ENCODE data around the gene FGD2. TPM values are rescaled to one million over a fixed set of nuclear protein-coding genes. Genes with fewer than 3 reads are reported as not detected.
A peak's percentile ranks its signal among the peaks of the same experiment; 100 is the strongest.

FGD2 gene
- total and polyA plus RNA-seq, 2 experiments from 2014 or later: 0.13 to 0.14 TPM

DNA sequence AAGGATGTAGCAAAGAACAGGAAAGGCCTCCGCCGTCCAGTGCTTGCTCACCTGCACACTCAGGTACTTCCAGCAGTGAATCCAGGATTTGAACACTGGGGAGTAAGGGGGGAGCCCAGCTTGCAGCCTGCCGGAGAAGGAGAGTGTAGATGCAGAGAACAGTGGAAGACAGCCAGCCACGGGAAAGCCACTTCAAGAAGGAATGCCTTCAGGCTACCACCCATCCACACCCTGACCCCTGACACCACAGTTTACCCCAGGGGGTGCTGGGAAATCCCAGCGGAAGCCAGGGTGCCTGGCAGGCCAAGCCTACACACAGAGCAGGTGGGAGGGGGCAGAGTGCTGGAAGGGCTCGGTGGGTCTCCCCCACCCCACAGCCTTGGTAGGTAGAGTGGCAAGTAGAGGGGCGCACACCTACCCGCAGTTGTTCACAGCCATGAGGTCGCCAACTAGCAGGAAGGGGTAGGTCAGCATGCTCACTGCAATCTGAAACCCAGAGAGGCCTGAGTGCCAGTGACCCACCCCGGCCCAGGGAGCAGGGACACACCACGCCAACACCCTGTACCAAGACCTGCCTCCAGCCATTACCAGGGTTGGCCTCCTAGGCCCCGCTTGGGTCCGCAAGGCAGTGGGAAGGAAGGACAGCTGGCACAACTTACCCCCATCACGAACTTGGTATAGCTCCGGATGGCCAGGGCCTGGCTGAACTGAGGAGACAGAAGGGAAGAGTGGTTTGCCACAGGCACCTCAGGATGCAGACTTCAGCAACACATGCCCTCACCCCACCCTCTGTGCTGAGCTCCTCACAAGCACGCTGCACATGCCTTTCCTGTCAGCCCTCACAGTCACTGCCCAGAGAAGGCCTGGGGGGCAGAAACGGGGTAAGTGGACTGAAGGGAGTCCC, 35.2 kb upstream of the FGD2 start (continued):
- TF ChIP-seq, protein P1, sequence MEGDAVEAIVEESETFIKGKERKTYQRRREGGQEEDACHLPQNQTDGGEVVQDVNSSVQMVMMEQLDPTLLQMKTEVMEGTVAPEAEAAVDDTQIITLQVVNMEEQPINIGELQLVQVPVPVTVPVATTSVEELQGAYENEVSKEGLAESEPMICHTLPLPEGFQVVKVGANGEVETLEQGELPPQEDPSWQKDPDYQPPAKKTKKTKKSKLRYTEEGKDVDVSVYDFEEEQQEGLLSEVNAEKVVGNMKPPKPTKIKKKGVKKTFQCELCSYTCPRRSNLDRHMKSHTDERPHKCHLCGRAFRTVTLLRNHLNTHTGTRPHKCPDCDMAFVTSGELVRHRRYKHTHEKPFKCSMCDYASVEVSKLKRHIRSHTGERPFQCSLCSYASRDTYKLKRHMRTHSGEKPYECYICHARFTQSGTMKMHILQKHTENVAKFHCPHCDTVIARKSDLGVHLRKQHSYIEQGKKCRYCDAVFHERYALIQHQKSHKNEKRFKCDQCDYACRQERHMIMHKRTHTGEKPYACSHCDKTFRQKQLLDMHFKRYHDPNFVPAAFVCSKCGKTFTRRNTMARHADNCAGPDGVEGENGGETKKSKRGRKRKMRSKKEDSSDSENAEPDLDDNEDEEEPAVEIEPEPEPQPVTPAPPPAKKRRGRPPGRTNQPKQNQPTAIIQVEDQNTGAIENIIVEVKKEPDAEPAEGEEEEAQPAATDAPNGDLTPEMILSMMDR (conservative IDR thresholded peaks at IDR 0.05; ENCODE audit: low read depth in 2 of 2): no peak
- TF ChIP-seq, protein P2, sequence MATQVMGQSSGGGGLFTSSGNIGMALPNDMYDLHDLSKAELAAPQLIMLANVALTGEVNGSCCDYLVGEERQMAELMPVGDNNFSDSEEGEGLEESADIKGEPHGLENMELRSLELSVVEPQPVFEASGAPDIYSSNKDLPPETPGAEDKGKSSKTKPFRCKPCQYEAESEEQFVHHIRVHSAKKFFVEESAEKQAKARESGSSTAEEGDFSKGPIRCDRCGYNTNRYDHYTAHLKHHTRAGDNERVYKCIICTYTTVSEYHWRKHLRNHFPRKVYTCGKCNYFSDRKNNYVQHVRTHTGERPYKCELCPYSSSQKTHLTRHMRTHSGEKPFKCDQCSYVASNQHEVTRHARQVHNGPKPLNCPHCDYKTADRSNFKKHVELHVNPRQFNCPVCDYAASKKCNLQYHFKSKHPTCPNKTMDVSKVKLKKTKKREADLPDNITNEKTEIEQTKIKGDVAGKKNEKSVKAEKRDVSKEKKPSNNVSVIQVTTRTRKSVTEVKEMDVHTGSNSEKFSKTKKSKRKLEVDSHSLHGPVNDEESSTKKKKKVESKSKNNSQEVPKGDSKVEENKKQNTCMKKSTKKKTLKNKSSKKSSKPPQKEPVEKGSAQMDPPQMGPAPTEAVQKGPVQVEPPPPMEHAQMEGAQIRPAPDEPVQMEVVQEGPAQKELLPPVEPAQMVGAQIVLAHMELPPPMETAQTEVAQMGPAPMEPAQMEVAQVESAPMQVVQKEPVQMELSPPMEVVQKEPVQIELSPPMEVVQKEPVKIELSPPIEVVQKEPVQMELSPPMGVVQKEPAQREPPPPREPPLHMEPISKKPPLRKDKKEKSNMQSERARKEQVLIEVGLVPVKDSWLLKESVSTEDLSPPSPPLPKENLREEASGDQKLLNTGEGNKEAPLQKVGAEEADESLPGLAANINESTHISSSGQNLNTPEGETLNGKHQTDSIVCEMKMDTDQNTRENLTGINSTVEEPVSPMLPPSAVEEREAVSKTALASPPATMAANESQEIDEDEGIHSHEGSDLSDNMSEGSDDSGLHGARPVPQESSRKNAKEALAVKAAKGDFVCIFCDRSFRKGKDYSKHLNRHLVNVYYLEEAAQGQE (IDR thresholded peaks at IDR 0.05; ENCODE audit: unreplicated experiment): no peak
- TF ChIP-seq NANOG (IDR thresholded peaks at IDR 0.05; ENCODE audit: borderline replicate concordance): no peak
- no peak for TF ChIP-seq POLR2AphosphoS5 (IDR thresholded peaks at IDR 0.05; ENCODE audit: low read depth)
- no peak for TF ChIP-seq ZNF331 (CRISPR knock-in tag; IDR thresholded peaks at IDR 0.05; ENCODE audit: low read depth)
- TF ChIP-seq EZH2phosphoT487 (IDR thresholded peaks at IDR 0.05; ENCODE audit: unreplicated experiment): no peak
- TF ChIP-seq CREB1 (CRISPR knock-in tag; IDR thresholded peaks at IDR 0.05; ENCODE audit: low read depth): no peak

DNA sequence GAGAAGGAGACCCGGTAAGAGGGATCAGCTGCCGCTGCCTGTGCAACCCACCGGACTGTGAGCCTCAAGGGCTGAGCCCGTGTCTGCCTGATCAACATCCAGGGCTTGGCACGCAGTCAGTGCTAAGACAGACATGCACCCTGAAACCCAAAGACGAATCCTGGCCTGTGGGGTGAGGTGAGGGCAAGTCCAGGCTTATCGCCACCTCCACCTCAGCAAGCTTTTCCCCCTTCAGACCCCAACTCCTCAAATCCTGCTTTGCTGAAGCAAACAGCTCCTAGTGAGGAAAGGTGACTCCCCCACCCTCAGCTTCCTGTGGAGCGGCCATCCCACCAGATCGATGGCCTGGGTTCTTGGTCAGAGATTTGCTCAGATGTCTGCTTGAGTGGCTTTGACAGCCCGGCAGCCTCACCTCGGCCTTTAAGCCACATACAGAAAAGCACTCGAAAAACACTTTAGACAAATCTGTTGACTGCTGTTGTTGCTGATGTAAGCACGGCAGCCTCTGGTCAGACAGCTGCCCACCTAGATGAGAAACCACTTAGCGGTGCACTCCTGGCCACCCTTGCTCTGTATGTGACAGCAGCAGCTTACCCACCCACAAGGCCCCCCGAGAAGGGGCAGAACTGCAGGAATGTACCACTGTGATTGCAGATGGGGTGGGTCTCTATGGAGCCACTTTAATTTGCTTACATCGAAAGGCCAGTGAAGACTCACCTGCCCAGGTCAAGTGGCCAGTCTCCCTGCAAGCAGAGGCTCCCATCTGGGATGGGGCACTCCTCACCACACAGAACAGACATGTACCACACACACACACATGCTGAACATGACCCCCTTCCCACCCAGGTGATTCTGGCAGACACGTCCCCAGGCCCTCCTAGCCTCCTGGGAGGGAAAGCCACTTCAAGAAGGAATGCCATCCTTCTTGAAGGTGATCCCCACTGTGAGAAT, 34.3 kb upstream of the FGD2 start:
- Histone ChIP-seq H3K79me2 (replicated peaks; ENCODE audit: insufficient read depth) (no peaks in the 10 kb centered on the region), H3K9me2 (ENCODE audit: insufficient read depth) (no peaks in the 10 kb centered on the region), H3K27me3 (ENCODE audit: insufficient read depth) (no peaks in the 10 kb centered on the region), H2AFZ (no peak overlapping the region), H3K36me3 (ENCODE audit: insufficient read depth) (peaks cover 52% of the 10 kb centered on the region), H3K27ac (ENCODE audit: low read depth) (0 out of 2 replicates have a peak overlapping the region, but pooled peaks have one; percentile 19), H4K20me1 (replicated peaks; ENCODE audit: insufficient read depth) (peaks cover 3% of the 10 kb centered on the region; the same call in 1 of the 2 replicates), H3K4me3 (no peak overlapping the region), H3F3A (replicated peaks; ENCODE audit: low read depth) (no peaks in the 10 kb centered on the region; the same call in 1 of the 2 replicates), H3K4me1 (ENCODE audit: insufficient read depth) (no peaks in the 10 kb centered on the region), H3K4me2 (no peak overlapping the region)
- Mint-ChIP-seq H3K36me3 (ENCODE audit: low read depth) (peaks cover 91% of the 10 kb centered on the region), H3K4me1 (no peaks in the 10 kb centered on the region), H3K27ac (peak overlapping the region; percentile 62), H3K9me3 (no peaks in the 10 kb centered on the region), H3K4me3 (no peak overlapping the region), H3K27me3 (ENCODE audit: insufficient read depth, low read depth, poor library complexity) (peaks cover 2% of the 10 kb centered on the region)
- no peak for ATAC-seq
- DNase-seq (ENCODE audit: low spot score): no peak
- no peak for TF ChIP-seq POLR2AphosphoS5 (IDR thresholded peaks at IDR 0.05; ENCODE audit: low read depth)
- no peak for TF ChIP-seq ETS1 (IDR thresholded peaks at IDR 0.05)
- TF ChIP-seq JUNB (IDR thresholded peaks at IDR 0.05; ENCODE audit: unreplicated experiment): no peak
- TF ChIP-seq ZNF114 (CRISPR knock-in tag; IDR thresholded peaks at IDR 0.05): no peak
- TF ChIP-seq, protein P2 (IDR thresholded peaks at IDR 0.05; ENCODE audit: unreplicated experiment): no peak
- no peak for TF ChIP-seq CREB1 (CRISPR knock-in tag; IDR thresholded peaks at IDR 0.05; ENCODE audit: low read depth)
- no peak for TF ChIP-seq EZH2phosphoT487 (IDR thresholded peaks at IDR 0.05; ENCODE audit: unreplicated experiment)
- TF ChIP-seq ZNF331 (CRISPR knock-in tag; IDR thresholded peaks at IDR 0.05; ENCODE audit: low read depth): no peak
- TF ChIP-seq, protein P1 (conservative IDR thresholded peaks at IDR 0.05; ENCODE audit: low read depth in 2 of 2): no peak
- no peak for TF ChIP-seq NANOG (IDR thresholded peaks at IDR 0.05; ENCODE audit: borderline replicate concordance)
